H9 (cell line): ENCODE data around the gene ZNF469. TPM values are rescaled to one million over a fixed set of nuclear protein-coding genes. Genes with fewer than 3 reads are reported as not detected.

ENCODE experiments used
- DNase-seq: peaks from one replicate; pipeline ENCODE4 v3.0.0-alpha.2; 2017
- H2AFZ ChIP-seq: one replicate; pipeline ENCODE4 v1.6.1; 2013; ENCODE audit warnings: mild to moderate bottlenecking, low read length, control low read depth, moderate library complexity
- H2AK5ac ChIP-seq: 2 replicates; pipeline ENCODE4 v1.6.1; 2013; ENCODE audit warnings: low read length, control low read depth, mixed read lengths; ENCODE audit not compliant: insufficient read length
- H2BK120ac ChIP-seq: one replicate; pipeline ENCODE4 v1.6.1; 2013; ENCODE audit warnings: low read depth, mild to moderate bottlenecking, low read length, control low read depth, inconsistent platforms; ENCODE audit not compliant: poor library complexity, severe bottlenecking
- H2BK12ac ChIP-seq: 2 replicates; pipeline ENCODE4 v1.6.1; 2013; ENCODE audit warnings: low read length, control low read depth, mixed read lengths, low read depth; ENCODE audit not compliant: insufficient read length
- H2BK15ac ChIP-seq: 2 replicates; pipeline ENCODE4 v1.6.1; 2013; ENCODE audit warnings: low read depth, low read length, control low read depth
- H2BK20ac ChIP-seq: one replicate; pipeline ENCODE4 v1.6.1; 2013; ENCODE audit warnings: low read depth, mild to moderate bottlenecking, low read length, control low read depth, inconsistent platforms; ENCODE audit not compliant: poor library complexity, severe bottlenecking
- H2BK5ac ChIP-seq: 2 replicates; pipeline ENCODE4 v1.6.1; 2013; ENCODE audit warnings: low read length, control low read depth, mixed read lengths; ENCODE audit not compliant: insufficient read length
- H3K14ac ChIP-seq: 2 replicates; pipeline ENCODE4 v1.6.1; 2013; ENCODE audit warnings: low read length, control low read depth; ENCODE audit not compliant: insufficient read depth
- H3K18ac ChIP-seq: 2 replicates; pipeline ENCODE4 v1.6.1; 2013; ENCODE audit warnings: low read depth, mild to moderate bottlenecking, mixed read lengths, low read length, control low read depth; ENCODE audit not compliant: insufficient read length
- H3K23ac ChIP-seq: 2 replicates; pipeline ENCODE4 v1.6.1; 2013; ENCODE audit warnings: low read length, control low read depth, mixed read lengths, low read depth; ENCODE audit not compliant: insufficient read length
- H3K23me2 ChIP-seq: 2 replicates; pipeline ENCODE4 v1.6.1; 2013; ENCODE audit warnings: low read depth, mild to moderate bottlenecking, mixed read lengths, low read length, control low read depth; ENCODE audit not compliant: insufficient read length, poor library complexity, severe bottlenecking
- H3K27ac ChIP-seq: 2 replicates; pipeline ENCODE4 v1.5.1; 2013; ENCODE audit warnings: low read length, control low read depth, mixed read lengths, low read depth; ENCODE audit not compliant: insufficient read length
- H3K27me3 ChIP-seq: 2 replicates; pipeline ENCODE4 v1.6.1; 2013; ENCODE audit warnings: low read length, control low read depth, inconsistent platforms; ENCODE audit not compliant: insufficient read depth
- H3K4ac ChIP-seq: 2 replicates; pipeline ENCODE4 v1.6.1; 2013; ENCODE audit warnings: low read depth, mild to moderate bottlenecking, control low read depth, inconsistent platforms, low read length, moderate library complexity
- H3K4me1 ChIP-seq: 2 replicates; pipeline ENCODE4 v1.6.1; 2013; ENCODE audit warnings: low read length, control low read depth, inconsistent platforms; ENCODE audit not compliant: insufficient read depth
- H3K4me2 ChIP-seq: 2 replicates; pipeline ENCODE4 v1.6.1; 2013; ENCODE audit warnings: low read length, control low read depth, mixed read lengths; ENCODE audit not compliant: insufficient read length, insufficient read depth
- H3K56ac ChIP-seq: 2 replicates; pipeline ENCODE4 v1.6.1; 2013; ENCODE audit warnings: low read depth, mild to moderate bottlenecking, mixed read lengths, low read length, control low read depth; ENCODE audit not compliant: insufficient read length
- H3K79me1 ChIP-seq: 2 replicates; pipeline ENCODE4 v1.6.1; 2013; ENCODE audit warnings: low read depth, mild to moderate bottlenecking, moderate library complexity, low read length, control low read depth, inconsistent platforms; ENCODE audit not compliant: insufficient read depth, poor library complexity, severe bottlenecking
- H3K79me2 ChIP-seq: 2 replicates; pipeline ENCODE4 v1.6.1; 2013; ENCODE audit warnings: low read length, control low read depth, inconsistent platforms; ENCODE audit not compliant: insufficient read depth
- H3K9ac ChIP-seq: 2 replicates; pipeline ENCODE4 v1.6.1; 2013; ENCODE audit warnings: low read length, control low read depth, mixed read lengths; ENCODE audit not compliant: insufficient read length; ENCODE audit errors: extremely low read depth
- H3K9me3 ChIP-seq: one replicate; pipeline ENCODE4 v1.6.1; 2013; ENCODE audit warnings: low read depth, low read length, inconsistent platforms; ENCODE audit not compliant: control insufficient read depth
- H3T11ph ChIP-seq: one replicate; pipeline ENCODE4 v1.6.1; 2013; ENCODE audit warnings: mild to moderate bottlenecking, low read length, control low read depth, inconsistent platforms
- H4K20me1 ChIP-seq: one replicate; pipeline ENCODE4 v1.6.1; 2013; ENCODE audit not compliant: control insufficient read depth, insufficient read length, insufficient read depth
- H4K5ac ChIP-seq: 2 replicates; pipeline ENCODE4 v1.6.1; 2013; ENCODE audit warnings: low read depth, mild to moderate bottlenecking, mixed read lengths, low read length, control low read depth; ENCODE audit not compliant: insufficient read length
- H4K8ac ChIP-seq: replicated peaks from 2 replicates; pipeline ENCODE4 v1.6.1; 2013; ENCODE audit warnings: low read length, control low read depth, mixed read lengths, low read depth; ENCODE audit not compliant: insufficient read length
- H4K91ac ChIP-seq: 2 replicates; pipeline ENCODE4 v1.6.1; 2013; ENCODE audit warnings: low read depth, mild to moderate bottlenecking, moderate library complexity, mixed read lengths, low read length, control low read depth; ENCODE audit not compliant: insufficient read length
- H3K27ac Mint-ChIP-seq, 3 experiments: 2 replicates in 2 of 3; 3 replicates in 1 of 3; pipeline ENCODE4 v1.8.0; 2020 to 2021; ENCODE audit warnings: mixed read lengths in 3 of 3, mild to moderate bottlenecking in 1 of 3, moderate library complexity in 1 of 3
- H3K27me3 Mint-ChIP-seq: 2 replicates; pipeline ENCODE4 v1.8.0; 2021; ENCODE audit warnings: low read depth, mild to moderate bottlenecking, moderate library complexity, mixed read lengths
- H3K36me3 Mint-ChIP-seq, 3 experiments: 2 replicates in 2 of 3; 3 replicates in 1 of 3; pipeline ENCODE4 v1.8.0; 2020 to 2021; ENCODE audit warnings: low read depth in 3 of 3, mixed read lengths in 3 of 3; ENCODE audit not compliant: insufficient read depth in 1 of 3
- H3K4me1 Mint-ChIP-seq, 2 experiments: 2 replicates each; pipeline ENCODE4 v1.8.0; 2020; ENCODE audit warnings: mixed read lengths in 2 of 2
- H3K4me3 Mint-ChIP-seq, 2 experiments: 2 replicates in 1 of 2; 3 replicates in 1 of 2; pipeline ENCODE4 v1.8.0; 2020 to 2021; ENCODE audit warnings: mild to moderate bottlenecking in 2 of 2, mixed read lengths in 2 of 2, moderate library complexity in 1 of 2
- H3K9me3 Mint-ChIP-seq, 2 experiments: 2 replicates in 1 of 2; 3 replicates in 1 of 2; pipeline ENCODE4 v1.8.0; 2020; ENCODE audit warnings: mild to moderate bottlenecking in 2 of 2, mixed read lengths in 2 of 2, moderate library complexity in 1 of 2
- CTCF ChIP-seq: fragments of 200-600 bp; sonication (generic); conservative IDR thresholded peaks from 3 replicates; pipeline ENCODE4 v1.8.0; 2021; ENCODE audit warnings: antibody characterized with exemption, mild to moderate bottlenecking
- WGBS: extraction: QIAGEN DNeasy Blood & Tissue Kit; methylation state at CpG from one replicate; pipeline ENCODE4 v1.1.7; 2013; ENCODE audit warnings: missing lambda C conversion rate, low lambda C conversion rate, mixed read lengths; ENCODE audit not compliant: insufficient read length; ENCODE audit errors: extremely low coverage; 5-methylcytosine and 5-hydroxymethylcytosine counted together
- total RNA-seq: library from RNA; stranded (reverse); gene quantifications from 2 replicates; pipeline ENCODE4 v1.2.1, GENCODE V29; 2021

The ZNF469 gene
- total RNA-seq, 1 experiment from 2014 or later: 4.4 TPM

DNA sequence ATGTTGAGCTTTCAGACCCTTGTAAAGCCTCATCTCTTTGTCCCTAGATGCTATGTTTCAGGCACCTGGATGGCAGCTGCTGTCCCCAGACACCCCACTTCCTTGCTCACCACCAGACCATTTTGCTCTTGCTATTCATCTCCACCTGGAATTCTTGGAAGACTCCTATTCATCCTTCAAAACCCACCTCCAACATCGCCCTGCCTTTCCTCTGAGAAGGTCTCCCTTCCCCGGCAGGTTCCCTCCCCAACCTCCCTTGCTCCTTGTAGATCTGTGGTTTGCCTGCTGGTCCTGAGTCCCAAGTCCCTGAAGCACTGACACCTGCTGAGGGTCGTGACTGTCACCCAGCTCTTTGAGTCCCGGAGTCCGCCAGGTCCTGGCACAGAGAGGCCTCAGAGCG, 9.9 kb downstream of the ZNF469 start:
- Histone ChIP-seq H3K23me2 (no peaks in the 10 kb centered on the region), H3K4me2 (no peak overlapping the region), H2BK15ac (no peak overlapping the region), H3K18ac (no peak overlapping the region), H2BK120ac (no peak overlapping the region), H4K5ac (no peak overlapping the region), H3T11ph (no peak overlapping the region), H3K27ac (no peak overlapping the region), H3K79me1 (no peaks in the 10 kb centered on the region), H3K4me1 (no peaks in the 10 kb centered on the region), H3K23ac (no peak overlapping the region), H3K27me3 (no peaks in the 10 kb centered on the region), H3K9me3 (no peaks in the 10 kb centered on the region), H2BK20ac (no peak overlapping the region), H3K79me2 (no peaks in the 10 kb centered on the region), H2BK12ac (no peak overlapping the region), H2AFZ (no peak overlapping the region), H2AK5ac (no peak overlapping the region), H3K9ac (no peak overlapping the region), H4K8ac (no peak overlapping the region), H4K20me1 (no peaks in the 10 kb centered on the region), H4K91ac (no peak overlapping the region), H3K14ac (no peak overlapping the region), H3K4ac (no peak overlapping the region), H3K56ac (no peak overlapping the region), H2BK5ac (no peak overlapping the region)
- Mint-ChIP-seq H3K27me3 (peaks cover 18% of the 10 kb centered on the region), H3K36me3 (no peaks in the 10 kb centered on the region), H3K9me3 (peaks cover 3% of the 10 kb centered on the region in 2 experiments; a peak in 3 of 5 replicates), H3K27ac (no peak overlapping the region), H3K4me1 (no peaks in the 10 kb centered on the region), H3K4me3 (no peak overlapping the region)
- no peak for TF ChIP-seq CTCF
- no CpG with 5 or more reads among the region's 6 CpGs for WGBS
- no peak for DNase-seq
